IMR-90 (cell line): ENCODE measurements around the gene LCE6A. TPM values are rescaled to one million over a fixed set of nuclear protein-coding genes. Genes with fewer than 3 reads are reported as not detected.

Experiments used
- ATAC-seq: fragments of 200-7000 bp; cut with Tn5 transposase; 2 replicates; pipeline ENCODE4 v1.9.1; 2020; ENCODE audit warnings: low read depth, mild to moderate bottlenecking, moderate library complexity
- BruUV-seq: library from RNA; stranded (reverse); fragments of 400-500 nt; replicated peaks from 2 replicates; lab custom pipeline; 2021; lab: Mats Ljungman, UMichigan
- CTCF ChIA-PET: fragments of 300-600 bp; formaldehyde crosslinking; extraction: SDS; loops from one replicate; lab custom pipeline; 2021; ENCODE audit warnings: antibody characterized with exemption; lab: Yijun Ruan, JAX
- POLR2A ChIA-PET: fragments of 300-600 bp; sonication (Branson Sonifier 250); formaldehyde crosslinking; loops from one replicate; lab custom pipeline; 2022; ENCODE audit warnings: antibody characterized with exemption; ENCODE audit not compliant: unreplicated experiment; lab: Charles Lee
- DNase-seq: peaks from one replicate; pipeline ENCODE4 v3.0.0; 2013
- H2AFZ ChIP-seq: replicated peaks from 2 replicates; pipeline ENCODE3; 2013; ENCODE audit warnings: low read length, mild to moderate bottlenecking; ENCODE audit not compliant: poor library complexity
- H2AK5ac ChIP-seq: 2 replicates; pipeline ENCODE4 v1.6.1; 2013; ENCODE audit warnings: low read depth, low read length, inconsistent platforms
- H2AK9ac ChIP-seq: replicated peaks from 2 replicates; pipeline ENCODE3; 2013; ENCODE audit warnings: mild to moderate bottlenecking, low read depth, low read length, moderate library complexity; ENCODE audit not compliant: poor library complexity
- H2BK120ac ChIP-seq: 2 replicates; pipeline ENCODE4 v1.6.1; 2013; ENCODE audit warnings: low read depth, low read length, inconsistent platforms
- H2BK15ac ChIP-seq: 3 replicates; pipeline ENCODE4 v1.6.1; 2013; ENCODE audit warnings: low read depth, low read length, inconsistent platforms
- H2BK20ac ChIP-seq: 2 replicates; pipeline ENCODE4 v1.6.1; 2013; ENCODE audit warnings: low read depth, mild to moderate bottlenecking, inconsistent platforms, low read length, moderate library complexity
- H2BK5ac ChIP-seq: 2 replicates; pipeline ENCODE4 v1.6.1; 2013; ENCODE audit warnings: mild to moderate bottlenecking, low read depth, low read length, inconsistent platforms; ENCODE audit not compliant: poor library complexity, severe bottlenecking
- H3K14ac ChIP-seq: replicated peaks from 2 replicates; pipeline ENCODE4 v1.6.1; 2013; ENCODE audit warnings: low read depth, low read length, inconsistent platforms
- H3K18ac ChIP-seq: 2 replicates; pipeline ENCODE4 v1.6.1; 2013; ENCODE audit warnings: low read depth, low read length, control low read depth
- H3K23ac ChIP-seq: 2 replicates; pipeline ENCODE4 v1.6.1; 2013; ENCODE audit warnings: low read depth, low read length, inconsistent platforms
- H3K27ac ChIP-seq: 2 replicates; pipeline ENCODE4 v1.5.1; 2013; ENCODE audit warnings: mild to moderate bottlenecking, control low read depth, low read length; ENCODE audit not compliant: insufficient read depth
- H3K27me3 ChIP-seq: 2 replicates; pipeline ENCODE4 v1.6.1; 2013; ENCODE audit warnings: low read length; ENCODE audit not compliant: control insufficient read depth, insufficient read depth
- H3K36me3 ChIP-seq: 2 replicates; pipeline ENCODE4 v1.6.1; 2013; ENCODE audit warnings: low read length, mixed read lengths; ENCODE audit not compliant: control insufficient read depth, insufficient read depth
- H3K4ac ChIP-seq: 2 replicates; pipeline ENCODE4 v1.6.1; 2013; ENCODE audit warnings: low read depth, low read length, inconsistent platforms
- H3K4me1 ChIP-seq: 2 replicates; pipeline ENCODE4 v1.6.1; 2013; ENCODE audit warnings: low read length, mixed read lengths; ENCODE audit not compliant: control insufficient read depth, insufficient read depth
- H3K4me2 ChIP-seq: 2 replicates; pipeline ENCODE4 v1.6.1; 2013; ENCODE audit warnings: low read depth, mild to moderate bottlenecking, control low read depth, low read length, moderate library complexity
- H3K4me3 ChIP-seq: 2 replicates; pipeline ENCODE4 v1.5.1; 2013; ENCODE audit warnings: low read depth, mild to moderate bottlenecking, control low read depth, low read length, moderate library complexity; ENCODE audit not compliant: insufficient read depth
- H3K56ac ChIP-seq: 2 replicates; pipeline ENCODE4 v1.6.1; 2013; ENCODE audit warnings: low read length, inconsistent platforms; ENCODE audit not compliant: insufficient read depth; ENCODE audit errors: extremely low read depth
- H3K79me1 ChIP-seq, 2 experiments: 2 replicates each; pipeline ENCODE4 v1.6.1; 2013; ENCODE audit warnings: low read length in 2 of 2, inconsistent platforms in 1 of 2, low read depth in 1 of 2
- H3K9ac ChIP-seq: 2 replicates; pipeline ENCODE4 v1.6.1; 2013; ENCODE audit warnings: low read depth, low read length, control low read depth
- H3K9me1 ChIP-seq: 2 replicates; pipeline ENCODE4 v1.6.1; 2013; ENCODE audit warnings: low read length, inconsistent platforms; ENCODE audit not compliant: insufficient read depth
- H3K9me3 ChIP-seq: 2 replicates; pipeline ENCODE4 v1.6.1; 2013; ENCODE audit warnings: low read length; ENCODE audit not compliant: control insufficient read depth, insufficient read depth
- H4K20me1 ChIP-seq: 2 replicates; pipeline ENCODE4 v1.6.1; 2013; ENCODE audit warnings: low read length, inconsistent platforms; ENCODE audit not compliant: insufficient read depth
- H4K5ac ChIP-seq: 2 replicates; pipeline ENCODE4 v1.6.1; 2013; ENCODE audit warnings: mild to moderate bottlenecking, low read depth, low read length, control low read depth
- H4K8ac ChIP-seq, 2 experiments: 2 replicates each; pipeline ENCODE4 v1.6.1; 2013; ENCODE audit warnings: low read depth in 2 of 2, low read length in 2 of 2, control low read depth in 1 of 2, inconsistent platforms in 1 of 2
- H4K91ac ChIP-seq: 2 replicates; pipeline ENCODE4 v1.6.1; 2013; ENCODE audit warnings: low read depth, low read length, inconsistent platforms; ENCODE audit not compliant: insufficient read depth
- BHLHE40 ChIP-seq: fragments of 150-350 bp; IDR thresholded peaks from 2 replicates; pipeline ENCODE4 v1.6.1; 2016; ENCODE audit warnings: mild to moderate bottlenecking, low read depth, low read length
- CEBPB ChIP-seq: IDR thresholded peaks from 2 replicates; pipeline ENCODE4 v1.6.1; 2012; ENCODE audit warnings: low read depth, low read length, improper control_type of control experiment
- CTCF ChIP-seq: conservative IDR thresholded peaks from 2 replicates; pipeline ENCODE4 v1.5.1; 2012; ENCODE audit warnings: mild to moderate bottlenecking, low read depth, low read length, improper control_type of control experiment
- ELK1 ChIP-seq: fragments of 150-350 bp; IDR thresholded peaks from 2 replicates; pipeline ENCODE4 v1.6.1; 2016; ENCODE audit warnings: low read depth, mild to moderate bottlenecking, low read length, moderate library complexity, borderline replicate concordance
- MAFK ChIP-seq: IDR thresholded peaks from 2 replicates; pipeline ENCODE4 v1.6.1; 2012; ENCODE audit warnings: low read depth, low read length, improper control_type of control experiment
- MAZ ChIP-seq: IDR thresholded peaks from 2 replicates; pipeline ENCODE4 v1.6.1; 2012; ENCODE audit warnings: low read depth, mild to moderate bottlenecking, low read length, improper control_type of control experiment, moderate library complexity, borderline replicate concordance
- MXI1 ChIP-seq: IDR thresholded peaks from 2 replicates; pipeline ENCODE4 v1.6.1; 2012; ENCODE audit warnings: low read depth, mild to moderate bottlenecking, low read length, moderate library complexity, borderline replicate concordance
- NFE2L2 ChIP-seq: fragments of 150-350 bp; IDR thresholded peaks from 2 replicates; pipeline ENCODE4 v1.6.1; 2016; ENCODE audit warnings: low read depth, mild to moderate bottlenecking, low read length
- POLR2A ChIP-seq: IDR thresholded peaks from 2 replicates; pipeline ENCODE4 v1.6.1; 2012; ENCODE audit warnings: mild to moderate bottlenecking, low read depth, low read length
- RAD21 ChIP-seq: IDR thresholded peaks from 2 replicates; pipeline ENCODE4 v1.6.1; 2012; ENCODE audit warnings: low read length, improper control_type of control experiment
- RCOR1 ChIP-seq: IDR thresholded peaks from 2 replicates; pipeline ENCODE4 v1.6.1; 2012; ENCODE audit warnings: mild to moderate bottlenecking, low read length, improper control_type of control experiment; ENCODE audit not compliant: insufficient replicate concordance
- RFX5 ChIP-seq: IDR thresholded peaks from 2 replicates; pipeline ENCODE4 v1.8.0; 2012; ENCODE audit warnings: low read depth, mild to moderate bottlenecking, low read length, moderate library complexity
- SMC3 ChIP-seq: fragments of 150-350 bp; IDR thresholded peaks from 2 replicates; pipeline ENCODE4 v1.6.1; 2016; ENCODE audit warnings: low read depth, mild to moderate bottlenecking, antibody characterized with exemption, low read length, moderate library complexity
- WGBS, 2 experiments: methylation state at CpG; one replicate each; pipeline versions ENCODE4 v1.1.5 to v1.1.7; 2013; ENCODE audit warnings: missing lambda C conversion rate in 2 of 2; ENCODE audit not compliant: insufficient read length in 1 of 2; ENCODE audit errors: extremely low coverage in 2 of 2; 5-methylcytosine and 5-hydroxymethylcytosine counted together
- dilution Hi-C: fragments of 300-500 bp; cut with HindIII; formaldehyde crosslinking; loops from one replicate; pipeline ENCODE4 v1.14.3; 2018; ENCODE audit warnings: low sequenced_read_pairs; ENCODE audit not compliant: unreplicated experiment
- in situ Hi-C: fragments of 300-500 bp; cut with MboI; formaldehyde crosslinking; loops from 3 replicates; pipeline ENCODE4 v1.14.3; 2019; ENCODE audit warnings: low sequenced_read_pairs, inconsistent platforms, mixed read lengths
- intact Hi-C: fragments of 100-400 bp; cut with micrococcal nuclease; formaldehyde crosslinking; loops from 2 replicates; pipeline ENCODE4 v1.10.0; 2022
- polyA plus RNA-seq, 3 experiments: library from polyadenylated mRNA; depleted of rRNA; stranded (reverse); fragments of >200 nt; gene quantifications; 2 replicates each; pipeline ENCODE4 v1.2.3, GENCODE V29; 2012; ENCODE audit warnings: low replicate concordance in 1 of 3
- total RNA-seq: library from RNA; depleted of rRNA; stranded (reverse); fragments of >200 nt; gene quantifications from 2 replicates; pipeline ENCODE4 v1.2.3, GENCODE V29; 2012
- TF ChIP-seq, protein P1 (sequence below): fragments of 150-350 bp; IDR thresholded peaks from 2 replicates; pipeline ENCODE4 v1.6.1; 2017; ENCODE audit warnings: mild to moderate bottlenecking, antibody characterized with exemption, low read length, low read depth

LCE6A gene
- total and polyA plus RNA-seq, 2 of the 4 experiments (the other 2 are of a cell fraction): not detected

- in situ Hi-C loops (no loop called here), intact Hi-C loops (no loop called here), dilution Hi-C loops (no loop called here)
- ATAC-seq (no peak), DNase-seq (no peak)
- Histone ChIP-seq H3K14ac (no peak overlapping the region), H2AK9ac (no peak overlapping the region), H3K27me3 (no peaks in the 10 kb centered on the region), H3K79me1 (no peaks in the 10 kb centered on the region), H3K4me3 (no peak overlapping the region), H2BK15ac (no peak overlapping the region), H2BK5ac (no peak overlapping the region), H3K4me1 (no peaks in the 10 kb centered on the region), H3K4me2 (no peak overlapping the region), H2BK120ac (no peak overlapping the region), H3K23ac (no peak overlapping the region), H3K9me3 (no peaks in the 10 kb centered on the region), H4K91ac (no peak overlapping the region), H3K9me1 (no peaks in the 10 kb centered on the region), H3K4ac (no peak overlapping the region), H3K36me3 (no peaks in the 10 kb centered on the region), H3K27ac (no peak overlapping the region), H4K5ac (no peak overlapping the region), H3K56ac (no peak overlapping the region), H4K8ac (no peak overlapping the region), H3K18ac (no peak overlapping the region), H2AK5ac (no peak overlapping the region), H4K20me1 (no peaks in the 10 kb centered on the region), H2AFZ (no peak overlapping the region), H2BK20ac (no peak overlapping the region), H3K9ac (no peak overlapping the region)
- BruUV-seq: no TSS peak
- ChIA-PET CTCF (interaction anchor here (1.1 kb wide), 1 partner anchor 11 kb away, joined by 3 read pairs; no protein-coding TSS in a partner anchor), POLR2A (no interaction called here)
- no peak for TF ChIP-seq NFE2L2
- TF ChIP-seq RCOR1: no peak
- no peak for TF ChIP-seq BHLHE40
- no peak for TF ChIP-seq MAZ
- TF ChIP-seq RAD21: no peak
- TF ChIP-seq CTCF: no peak
- no peak for TF ChIP-seq MXI1
- TF ChIP-seq, protein P1, sequence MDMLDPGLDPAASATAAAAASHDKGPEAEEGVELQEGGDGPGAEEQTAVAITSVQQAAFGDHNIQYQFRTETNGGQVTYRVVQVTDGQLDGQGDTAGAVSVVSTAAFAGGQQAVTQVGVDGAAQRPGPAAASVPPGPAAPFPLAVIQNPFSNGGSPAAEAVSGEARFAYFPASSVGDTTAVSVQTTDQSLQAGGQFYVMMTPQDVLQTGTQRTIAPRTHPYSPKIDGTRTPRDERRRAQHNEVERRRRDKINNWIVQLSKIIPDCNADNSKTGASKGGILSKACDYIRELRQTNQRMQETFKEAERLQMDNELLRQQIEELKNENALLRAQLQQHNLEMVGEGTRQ: no peak
- TF ChIP-seq CEBPB: no peak
- no peak for TF ChIP-seq SMC3
- no peak for TF ChIP-seq RFX5
- no peak for TF ChIP-seq MAFK
- no peak for TF ChIP-seq ELK1
- TF ChIP-seq POLR2A: no peak
- WGBS, 2 experiments: 20% methylated on average over 1 of the region's 2 CpGs; no CpG with 5 or more reads in 1 of the 2 experiments
Measured at GRCh38 chr1:152836870-152837269, 5.8 kb upstream of the LCE6A start.
